Natural killer cell (primary cell): ENCODE measurements around the gene RIT1. TPM values are rescaled to one million over a fixed set of nuclear protein-coding genes. Genes with fewer than 3 reads are reported as not detected.

ENCODE experiments used
- ATAC-seq, 3 donors: fragments of 150-1000 bp in 2 of 3; fragments of 200-7000 bp in 1 of 3; cut with Tn5 transposase; 1 replicate in 1 of 3; 2 replicates in 2 of 3; pipeline ENCODE4 v1.10.0; 2021; ENCODE audit warnings: mild to moderate bottlenecking in 2 of 3, moderate library complexity in 2 of 3
- DNase-seq, 2 donors: peaks; one replicate each; pipeline versions ENCODE4 v3.0.0 to v3.0.0-alpha.2; 2013 to 2021; ENCODE audit warnings: mixed read lengths in 1 of 2
- H3K27ac ChIP-seq: one replicate; pipeline ENCODE4 v1.5.1; 2013; ENCODE audit warnings: mild to moderate bottlenecking, low read length
- H3K27me3 ChIP-seq: one replicate; pipeline ENCODE4 v1.6.1; 2013; ENCODE audit warnings: low read length; ENCODE audit not compliant: control insufficient read depth, insufficient read depth
- H3K36me3 ChIP-seq: one replicate; pipeline ENCODE4 v1.6.1; 2013; ENCODE audit warnings: low read length; ENCODE audit not compliant: control insufficient read depth, insufficient read depth
- H3K4me1 ChIP-seq: one replicate; pipeline ENCODE4 v1.6.1; 2013; ENCODE audit warnings: low read length; ENCODE audit not compliant: control insufficient read depth, insufficient read depth
- H3K4me3 ChIP-seq: one replicate; pipeline ENCODE4 v1.5.1; 2013; ENCODE audit warnings: low read length
- H3K9me3 ChIP-seq: one replicate; pipeline ENCODE4 v1.6.1; 2013; ENCODE audit warnings: low read length; ENCODE audit not compliant: control insufficient read depth, insufficient read depth
- H3K27ac Mint-ChIP-seq, 2 donors: one replicate each; pipeline ENCODE4 v1.8.0; 2022; ENCODE audit warnings: mild to moderate bottlenecking in 2 of 2, mixed read lengths in 2 of 2, moderate library complexity in 1 of 2
- H3K27me3 Mint-ChIP-seq, 2 donors: one replicate each; pipeline ENCODE4 v1.8.0; 2022; ENCODE audit warnings: low read depth in 2 of 2, mixed read lengths in 2 of 2
- H3K36me3 Mint-ChIP-seq: one replicate; pipeline ENCODE4 v1.8.0; 2022; ENCODE audit warnings: mixed read lengths
- H3K4me1 Mint-ChIP-seq, 2 donors: one replicate each; pipeline ENCODE4 v1.8.0; 2022; ENCODE audit warnings: mixed read lengths in 2 of 2
- H3K4me3 Mint-ChIP-seq: one replicate; pipeline ENCODE4 v1.8.0; 2022; ENCODE audit warnings: mild to moderate bottlenecking, moderate library complexity, mixed read lengths
- H3K9me3 Mint-ChIP-seq, 2 donors: one replicate each; pipeline ENCODE4 v1.8.0; 2022; ENCODE audit warnings: mixed read lengths in 2 of 2
- CTCF ChIP-seq: fragments of 200-600 bp; IDR thresholded peaks from one replicate; pipeline ENCODE4 v1.8.0; 2022; ENCODE audit warnings: antibody characterized with exemption
- WGBS: methylation state at CpG from one replicate; pipeline ENCODE4 v1.1.7; 2013; ENCODE audit warnings: missing lambda C conversion rate; ENCODE audit not compliant: insufficient coverage; 5-methylcytosine and 5-hydroxymethylcytosine counted together
- intact Hi-C: fragments of 100-400 bp; cut with micrococcal nuclease; formaldehyde crosslinking; loops from one replicate; pipeline ENCODE4 v1.14.2; 2022
- total RNA-seq, 4 donors: library from RNA; stranded (reverse); fragments of 120-200 nt in 1 of 4; gene quantifications; one replicate each; pipeline versions ENCODE4 v1.2.3 to v1.2.4, GENCODE V29; 2013 to 2022

Gene RIT1
- total RNA-seq, 3 donors from 2014 or later (not counting 1 experiment from before 2014, with no cell fraction given) = 79.1 to 86.1 (median 79.2) TPM

DNA sequence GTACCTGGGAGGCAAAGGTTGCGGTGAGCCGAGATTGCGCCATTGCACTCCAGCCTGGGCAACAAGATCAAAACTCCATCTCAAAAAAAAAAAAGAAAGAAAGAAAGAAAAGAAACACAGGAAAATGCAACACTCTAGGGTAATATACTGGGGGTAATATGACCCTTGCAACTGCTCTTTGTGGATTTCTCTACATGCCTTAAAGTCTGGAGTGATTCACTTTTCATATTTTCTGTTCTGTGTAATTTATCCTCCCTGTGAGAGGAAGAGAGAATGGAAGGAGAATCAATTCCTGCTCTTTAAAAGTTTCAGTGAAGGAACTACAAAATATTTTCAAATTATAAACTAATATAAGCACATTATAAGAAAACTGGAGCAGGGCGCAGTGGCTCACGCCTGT, 22.7 kb downstream of the RIT1 start:
- Mint-ChIP-seq H3K27me3 (no peaks in the 10 kb centered on the region), H3K4me1 (peaks cover 6% of the 10 kb centered on the region in 2 donors), H3K4me3 (no peak overlapping the region), H3K9me3 (no peaks in the 10 kb centered on the region), H3K36me3 (no peaks in the 10 kb centered on the region), H3K27ac (no peak overlapping the region)
- peaks cover 2% of the 10 kb centered on the region for H3K36me3 ChIP-seq
- no peak overlapping the region for H3K27ac ChIP-seq
- no peak for ATAC-seq
- no peak for DNase-seq
- H3K9me3 ChIP-seq = no peaks in the 10 kb centered on the region
- intact Hi-C loops = no loop called here
- H3K4me3 ChIP-seq = no peak overlapping the region
- WGBS = 96% methylated on average over 4 of the region's 5 CpGs
- no peak for TF ChIP-seq CTCF
- H3K4me1 ChIP-seq = no peaks in the 10 kb centered on the region
- no peaks in the 10 kb centered on the region for H3K27me3 ChIP-seq

DNA sequence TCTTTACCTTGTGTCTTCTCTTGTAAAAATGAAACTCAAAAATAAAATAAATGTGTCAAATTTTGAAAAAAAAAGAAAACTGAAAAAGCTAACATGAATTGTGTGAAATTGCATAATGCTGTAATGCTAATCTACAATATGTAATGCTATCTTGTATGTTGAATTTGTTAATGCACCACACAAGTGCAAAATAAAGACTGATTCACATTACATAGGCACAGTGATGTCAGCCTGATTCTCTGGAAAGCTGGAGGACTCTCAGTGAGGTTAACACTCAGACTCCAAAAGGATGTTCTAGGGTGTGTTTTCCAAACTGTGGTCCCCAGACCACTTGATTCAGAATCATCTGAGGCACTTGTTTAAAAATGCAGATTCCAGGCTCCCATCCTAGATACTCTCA, 26.2 kb downstream of the RIT1 start:
- intact Hi-C loops = no loop called here

GRCh38 chr1:155884031-155884960, 26.9 kb downstream of the RIT1 start:
- Mint-ChIP-seq H3K4me3 (no peak overlapping the region), H3K36me3 (no peaks in the 10 kb centered on the region), H3K27ac (peak overlapping the region in 1 of 2 donors; percentile 19), H3K4me1 (no peaks in the 10 kb centered on the region), H3K27me3 (no peaks in the 10 kb centered on the region), H3K9me3 (no peaks in the 10 kb centered on the region)
- 92% methylated on average over 9 of the region's 9 CpGs for WGBS
- Histone ChIP-seq H3K4me3 (no peak overlapping the region), H3K4me1 (no peaks in the 10 kb centered on the region), H3K36me3 (peaks cover 20% of the 10 kb centered on the region), H3K27me3 (no peaks in the 10 kb centered on the region), H3K27ac (no peak overlapping the region), H3K9me3 (no peaks in the 10 kb centered on the region)
- intact Hi-C loops = no loop called here
- no peak for TF ChIP-seq CTCF
- DNase-seq (no peak), ATAC-seq (no peak)

More for the DNA sequence above, 26.2 kb downstream of the RIT1 start:
- DNase-seq (no peak), ATAC-seq (no peak)
- H3K4me3 ChIP-seq = no peak overlapping the region
- H3K27me3 Mint-ChIP-seq = no peaks in the 10 kb centered on the region
- H3K9me3 Mint-ChIP-seq = no peaks in the 10 kb centered on the region
- peaks cover 20% of the 10 kb centered on the region for H3K36me3 ChIP-seq
- H3K36me3 Mint-ChIP-seq = no peaks in the 10 kb centered on the region
- H3K4me3 Mint-ChIP-seq = no peak overlapping the region
- H3K27ac Mint-ChIP-seq = no peak overlapping the region
- no peaks in the 10 kb centered on the region for H3K4me1 ChIP-seq
- H3K27me3 ChIP-seq = no peaks in the 10 kb centered on the region
- no peak overlapping the region for H3K27ac ChIP-seq
- no peaks in the 10 kb centered on the region for H3K4me1 Mint-ChIP-seq
- H3K9me3 ChIP-seq = no peaks in the 10 kb centered on the region
- TF ChIP-seq CTCF = no peak
